SK-N-SH (cell line): Measurements from ENCODE around the gene PCF11. TPM values are rescaled to one million over a fixed set of nuclear protein-coding genes. Genes with fewer than 3 reads are reported as not detected.

Experiments used
- CTCF ChIA-PET: fragments of 300-600, 350-600 bp; formaldehyde crosslinking; extraction: SDS; loops from one replicate; lab custom pipeline; 2021; lab: Yijun Ruan, JAX
- POLR2A ChIA-PET: fragments of 350-600 bp; sonication (Branson Sonifier 250); formaldehyde crosslinking; extraction: SDS; loops from one replicate; lab custom pipeline; 2020; ENCODE audit warnings: antibody characterized with exemption, inconsistent platforms; lab: Yijun Ruan, JAX
- DNase-seq: peaks from one replicate; pipeline ENCODE4 v3.0.0; 2012
- H2AFZ ChIP-seq: fragments of 200-600 bp; sonication (generic); 2 replicates; pipeline ENCODE4 v1.8.1; 2016; ENCODE audit warnings: antibody characterized with exemption, mild to moderate bottlenecking, low read depth
- H3F3A ChIP-seq: fragments of 200-600 bp; sonication (generic); replicated peaks from 2 replicates; pipeline ENCODE3; 2016; ENCODE audit warnings: antibody characterized with exemption, mild to moderate bottlenecking; ENCODE audit not compliant: insufficient read depth
- H3K27ac ChIP-seq, 2 experiments: fragments of 200-500 bp in 1 of 2; fragments of 200-600 bp in 1 of 2; sonication (Bioruptor generic) in 1 of 2; sonication (generic), shearing (Covaris generic) in 1 of 2; 2 replicates each; pipeline versions ENCODE4 v1.5.1 to v1.6.1; 2014 to 2016; ENCODE audit warnings: low read depth in 2 of 2, inconsistent platforms in 1 of 2, low read length in 1 of 2, mild to moderate bottlenecking in 1 of 2, mixed read lengths in 1 of 2
- H3K27me3 ChIP-seq: fragments of 200-600 bp; sonication (generic), shearing (Covaris generic); 2 replicates; pipeline ENCODE4 v1.6.1; 2016; ENCODE audit warnings: mixed run types; ENCODE audit not compliant: insufficient read depth
- H3K36me3 ChIP-seq, 2 experiments: fragments of 200-500 bp in 1 of 2; fragments of 200-600 bp in 1 of 2; sonication (Bioruptor generic) in 1 of 2; sonication (generic) in 1 of 2; replicated peaks in 1 of 2; 2 replicates each; pipeline versions ENCODE3 to v1.5.1; 2014 to 2016; ENCODE audit warnings: low read length in 1 of 2, mild to moderate bottlenecking in 1 of 2; ENCODE audit not compliant: insufficient read depth in 2 of 2, control insufficient read depth in 1 of 2
- H3K4me1 ChIP-seq, 2 experiments: fragments of 200-500 bp in 1 of 2; fragments of 200-600 bp in 1 of 2; sonication (Bioruptor generic) in 1 of 2; sonication (generic), shearing (Covaris generic) in 1 of 2; 2 replicates each; pipeline versions ENCODE4 v1.5.1 to v1.6.1; 2014 to 2016; ENCODE audit warnings: low read depth in 1 of 2, low read length in 1 of 2, mixed run types in 1 of 2; ENCODE audit not compliant: insufficient read depth in 2 of 2, control insufficient read depth in 1 of 2
- H3K4me2 ChIP-seq: fragments of 200-600 bp; sonication (generic), shearing (Covaris generic); 2 replicates; pipeline ENCODE4 v1.6.1; 2017; ENCODE audit warnings: mixed run types
- H3K4me3 ChIP-seq, 2 experiments: fragments of 200-500 bp in 1 of 2; fragments of 200-600 bp in 1 of 2; sonication (Bioruptor generic) in 1 of 2; sonication (generic), shearing (Covaris generic) in 1 of 2; 2 replicates each; pipeline versions ENCODE4 v1.5.1 to v1.8.1; 2014 to 2016; ENCODE audit warnings: low read depth in 2 of 2, inconsistent platforms in 1 of 2, low read length in 1 of 2, mild to moderate bottlenecking in 1 of 2, mixed read lengths in 1 of 2, moderate library complexity in 1 of 2
- H3K79me2 ChIP-seq: fragments of 200-600 bp; sonication (generic); 2 replicates; pipeline ENCODE4 v1.8.1; 2017; ENCODE audit warnings: mild to moderate bottlenecking; ENCODE audit not compliant: insufficient read depth
- H3K9ac ChIP-seq: fragments of 200-600 bp; sonication (generic); 2 replicates; pipeline ENCODE4 v1.6.1; 2017; ENCODE audit warnings: mixed run types
- H3K9me2 ChIP-seq: fragments of 200-600 bp; sonication (generic); 2 replicates; pipeline ENCODE4 v1.6.1; 2017; ENCODE audit warnings: mixed run types
- H3K9me3 ChIP-seq: fragments of 200-600 bp; sonication (generic); 2 replicates; pipeline ENCODE4 v1.6.1; 2017; ENCODE audit warnings: mixed run types, mild to moderate bottlenecking, moderate library complexity
- H4K20me1 ChIP-seq: fragments of 200-600 bp; sonication (generic); 2 replicates; pipeline ENCODE4 v1.6.1; 2017; ENCODE audit warnings: mild to moderate bottlenecking, mixed run types; ENCODE audit not compliant: insufficient read depth
- CHD2 ChIP-seq: fragments of 150-350 bp; IDR thresholded peaks from 2 replicates; pipeline ENCODE4 v1.6.1; 2018; ENCODE audit warnings: low read length; ENCODE audit not compliant: partially characterized antibody
- EP300 ChIP-seq, 2 experiments: IDR thresholded peaks; 2 replicates each; pipeline versions ENCODE4 v1.4.0 to v1.6.1; 2012; ENCODE audit warnings: borderline replicate concordance in 1 of 2, low read depth in 1 of 2, low read length in 1 of 2
- FOSL2 ChIP-seq: IDR thresholded peaks from 2 replicates; pipeline ENCODE4 v1.4.0; 2012; ENCODE audit warnings: low read depth, mild to moderate bottlenecking, moderate library complexity, borderline replicate concordance
- IRF3 ChIP-seq: fragments of 150-350 bp; IDR thresholded peaks from 2 replicates; pipeline ENCODE4 v1.6.1; 2016; ENCODE audit warnings: mild to moderate bottlenecking, low read depth, low read length
- RAD21 ChIP-seq: IDR thresholded peaks from 2 replicates; pipeline ENCODE4 v1.6.1; 2012; ENCODE audit warnings: mild to moderate bottlenecking, low read length
- RFX5 ChIP-seq: IDR thresholded peaks from 2 replicates; pipeline ENCODE4 v1.6.1; 2012; ENCODE audit warnings: mild to moderate bottlenecking, improper control_type of control experiment, low read length
- USF1 ChIP-seq: IDR thresholded peaks from 2 replicates; pipeline ENCODE4 v1.4.0; 2012; ENCODE audit warnings: low read depth, borderline replicate concordance
- YY1 ChIP-seq: IDR thresholded peaks from 2 replicates; pipeline ENCODE4 v1.4.0; 2012; ENCODE audit warnings: low read depth, mild to moderate bottlenecking
- ZBTB33 ChIP-seq: IDR thresholded peaks from 2 replicates; pipeline ENCODE4 v1.4.0; 2012; ENCODE audit warnings: low read depth, borderline replicate concordance
- polyA plus RNA-seq, 3 experiments: library from polyadenylated mRNA; depleted of rRNA; stranded (reverse); fragments of >200 nt; gene quantifications; 2 replicates each; pipeline ENCODE4 v1.2.3, GENCODE V29; 2012
- TF ChIP-seq, protein P1 (sequence below): IDR thresholded peaks from 2 replicates; pipeline ENCODE4; 2012

Gene PCF11
- polyA plus RNA-seq, 1 of the 3 experiments (the other 2 are of a cell fraction): 22.4 TPM

GRCh38 chr11:83122050-83122449 is 34.9 kb upstream of the PCF11 start:
- H3K9ac ChIP-seq: no peak overlapping the region
- ChIA-PET POLR2A (no interaction called here), CTCF (interaction anchor here (0.7 to 1.5 kb wide), 2 partner anchors 11 to 658 kb away, joined by 3 read pairs; no protein-coding TSS in a partner anchor)

More at GRCh38 chr11:83122050-83122449, 34.9 kb upstream of the PCF11 start:
- H3K36me3 ChIP-seq: no peaks in the 10 kb centered on the region
- H3K79me2 ChIP-seq: no peaks in the 10 kb centered on the region
- no peak for DNase-seq
- H3K27ac ChIP-seq: no peak overlapping the region
- H3F3A ChIP-seq: no peaks in the 10 kb centered on the region
- H3K9me3 ChIP-seq: no peaks in the 10 kb centered on the region
- no peaks in the 10 kb centered on the region for H3K27me3 ChIP-seq
- no peak overlapping the region for H3K4me2 ChIP-seq
- H3K9me2 ChIP-seq: no peaks in the 10 kb centered on the region
- H2AFZ ChIP-seq: no peak overlapping the region
- no peak overlapping the region for H3K4me3 ChIP-seq
- H3K4me1 ChIP-seq: no peaks in the 10 kb centered on the region
- no peak for TF ChIP-seq ZBTB33
- TF ChIP-seq EP300 (IDR thresholded peaks at IDR 0.05; ENCODE audit: borderline replicate concordance in 1 of 2, low read depth in 1 of 2, low read length in 1 of 2): no peak
- no peak for TF ChIP-seq RFX5
- TF ChIP-seq YY1: no peak
- TF ChIP-seq, protein P1, sequence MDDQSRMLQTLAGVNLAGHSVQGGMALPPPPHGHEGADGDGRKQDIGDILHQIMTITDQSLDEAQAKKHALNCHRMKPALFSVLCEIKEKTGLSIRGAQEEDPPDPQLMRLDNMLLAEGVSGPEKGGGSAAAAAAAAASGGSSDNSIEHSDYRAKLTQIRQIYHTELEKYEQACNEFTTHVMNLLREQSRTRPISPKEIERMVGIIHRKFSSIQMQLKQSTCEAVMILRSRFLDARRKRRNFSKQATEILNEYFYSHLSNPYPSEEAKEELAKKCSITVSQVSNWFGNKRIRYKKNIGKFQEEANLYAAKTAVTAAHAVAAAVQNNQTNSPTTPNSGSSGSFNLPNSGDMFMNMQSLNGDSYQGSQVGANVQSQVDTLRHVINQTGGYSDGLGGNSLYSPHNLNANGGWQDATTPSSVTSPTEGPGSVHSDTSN: no peak
- TF ChIP-seq IRF3: no peak
- no peak for TF ChIP-seq FOSL2
- no peak for TF ChIP-seq CHD2
- TF ChIP-seq RAD21: no peak
- TF ChIP-seq USF1: no peak
- H4K20me1 ChIP-seq: no peaks in the 10 kb centered on the region
